ENCODE measurements around the gene AATK.

Gene AATK

GRCh38 chr17:81071761-81072741 is 94.0 kb downstream of the AATK start:
- DNase-seq (ENCODE audit: low read depth in 2 of 2): no peak

- no peak for DNase-seq (ENCODE audit: low read depth in 2 of 2)
These were observed 95.3 kb downstream of the AATK start for GRCh38 chr17:81070541-81071246.

- no peak for DNase-seq (ENCODE audit: low read depth in 2 of 2)
These were observed 96.8 kb downstream of the AATK start for GRCh38 chr17:81069135-81069645.

GRCh38 chr17:81068411-81069134 is 97.4 kb downstream of the AATK start:
- DNase-seq (ENCODE audit: low read depth in 2 of 2): no peak

GRCh38 chr17:81067391-81067811 is 98.6 kb downstream of the AATK start:
- DNase-seq (ENCODE audit: low read depth in 2 of 2): no peak
